ENCODE data around the gene GULP1.

GULP1 gene

GRCh38 chr2:188415754-188416083 lies 124.0 kb downstream of the GULP1 start:
- TF ChIP-seq POLR2A (IDR thresholded peaks at IDR 0.05; ENCODE audit: low read length): no peak
- TF ChIP-seq GATA1 (IDR thresholded peaks at IDR 0.05; ENCODE audit: low read depth, low read length): no peak

GRCh38 chr2:188416367-188416766 lies 124.7 kb downstream of the GULP1 start:
- DNase-seq: no peak

More at GRCh38 chr2:188415754-188416083, 124.0 kb downstream of the GULP1 start:
- DNase-seq: no peak

GRCh38 chr2:188422726-188423125 lies 131.1 kb downstream of the GULP1 start:
- DNase-seq: no peak
- no peak for TF ChIP-seq POLR2A (IDR thresholded peaks at IDR 0.05; ENCODE audit: low read length)

More at GRCh38 chr2:188416367-188416766, 124.7 kb downstream of the GULP1 start:
- no peak for TF ChIP-seq POLR2A (IDR thresholded peaks at IDR 0.05; ENCODE audit: low read length)
- TF ChIP-seq GATA1 (IDR thresholded peaks at IDR 0.05; ENCODE audit: low read depth, low read length): no peak

- no peak for DNase-seq
- TF ChIP-seq GATA1 (IDR thresholded peaks at IDR 0.05; ENCODE audit: low read depth, low read length) (no peak), POLR2A (IDR thresholded peaks at IDR 0.05; ENCODE audit: low read length) (no peak)
Observed at GRCh38 chr2:188425266-188425665, 133.6 kb downstream of the GULP1 start.

- no peak for DNase-seq
- no peak for TF ChIP-seq POLR2A (IDR thresholded peaks at IDR 0.05; ENCODE audit: low read length)
- no peak for TF ChIP-seq GATA1 (IDR thresholded peaks at IDR 0.05; ENCODE audit: low read depth, low read length)
Observed at GRCh38 chr2:188426121-188426520, 134.4 kb downstream of the GULP1 start.

GRCh38 chr2:188430705-188431104 lies 139.0 kb downstream of the GULP1 start:
- no peak for DNase-seq
- no peak for TF ChIP-seq POLR2A (IDR thresholded peaks at IDR 0.05; ENCODE audit: low read length)
- no peak for TF ChIP-seq GATA1 (IDR thresholded peaks at IDR 0.05; ENCODE audit: low read depth, low read length)

- DNase-seq: no peak
- TF ChIP-seq GATA1 (IDR thresholded peaks at IDR 0.05; ENCODE audit: low read depth, low read length): no peak
- no peak for TF ChIP-seq POLR2A (IDR thresholded peaks at IDR 0.05; ENCODE audit: low read length)
Observed at GRCh38 chr2:188434018-188434417, 142.3 kb downstream of the GULP1 start.

GRCh38 chr2:188435115-188435514 lies 143.4 kb downstream of the GULP1 start:
- no peak for TF ChIP-seq GATA1 (IDR thresholded peaks at IDR 0.05; ENCODE audit: low read depth, low read length)
- no peak for TF ChIP-seq POLR2A (IDR thresholded peaks at IDR 0.05; ENCODE audit: low read length)
- DNase-seq: no peak

GRCh38 chr2:188437537-188437936 lies 145.9 kb downstream of the GULP1 start:
- DNase-seq: no peak
- TF ChIP-seq GATA1 (IDR thresholded peaks at IDR 0.05; ENCODE audit: low read depth, low read length): no peak
- no peak for TF ChIP-seq POLR2A (IDR thresholded peaks at IDR 0.05; ENCODE audit: low read length)

GRCh38 chr2:188439986-188440385 lies 148.3 kb downstream of the GULP1 start:
- TF ChIP-seq POLR2A (IDR thresholded peaks at IDR 0.05; ENCODE audit: low read length) (no peak), GATA1 (IDR thresholded peaks at IDR 0.05; ENCODE audit: low read depth, low read length) (no peak)
- no peak for DNase-seq

GRCh38 chr2:188440849-188441248 lies 149.2 kb downstream of the GULP1 start:
- TF ChIP-seq POLR2A (IDR thresholded peaks at IDR 0.05; ENCODE audit: low read length) (no peak), GATA1 (IDR thresholded peaks at IDR 0.05; ENCODE audit: low read depth, low read length) (no peak)
- DNase-seq: no peak

- DNase-seq: no peak
- no peak for TF ChIP-seq POLR2A (IDR thresholded peaks at IDR 0.05; ENCODE audit: low read length)
- no peak for TF ChIP-seq GATA1 (IDR thresholded peaks at IDR 0.05; ENCODE audit: low read depth, low read length)
Observed at GRCh38 chr2:188441288-188441947, 149.7 kb downstream of the GULP1 start.

GRCh38 chr2:188443207-188443606 lies 151.5 kb downstream of the GULP1 start:
- DNase-seq: no peak
- TF ChIP-seq POLR2A (IDR thresholded peaks at IDR 0.05; ENCODE audit: low read length) (no peak), GATA1 (IDR thresholded peaks at IDR 0.05; ENCODE audit: low read depth, low read length) (no peak)

GRCh38 chr2:188444106-188444835 lies 152.6 kb downstream of the GULP1 start:
- TF ChIP-seq GATA1 (IDR thresholded peaks at IDR 0.05; ENCODE audit: low read depth, low read length) (no peak), POLR2A (IDR thresholded peaks at IDR 0.05; ENCODE audit: low read length) (no peak)
- no peak for DNase-seq

- no peak for DNase-seq
Observed at GRCh38 chr2:188449561-188449960, 157.9 kb downstream of the GULP1 start.

More at GRCh38 chr2:188449561-188449960, 157.9 kb downstream of the GULP1 start:
- TF ChIP-seq POLR2A (IDR thresholded peaks at IDR 0.05; ENCODE audit: low read length): no peak
- no peak for TF ChIP-seq GATA1 (IDR thresholded peaks at IDR 0.05; ENCODE audit: low read depth, low read length)

Data from erythroblast (primary cell).